NT2/D1 (cell line): ENCODE data around the gene CYP51A1.

ENCODE experiments used
- SUZ12 ChIP-seq: IDR thresholded peaks from 2 replicates; pipeline ENCODE4 v1.6.1; 2011; ENCODE audit not compliant: insufficient read length, insufficient read depth; ENCODE audit errors: extremely low read depth
- YY1 ChIP-seq: IDR thresholded peaks from 2 replicates; pipeline ENCODE4 v1.6.1; 2011; ENCODE audit not compliant: insufficient read length, insufficient read depth
- ZNF274 ChIP-seq: IDR thresholded peaks from 2 replicates; pipeline ENCODE4 v1.6.1; 2011; ENCODE audit warnings: mild to moderate bottlenecking, low read depth, low read length

DNA sequence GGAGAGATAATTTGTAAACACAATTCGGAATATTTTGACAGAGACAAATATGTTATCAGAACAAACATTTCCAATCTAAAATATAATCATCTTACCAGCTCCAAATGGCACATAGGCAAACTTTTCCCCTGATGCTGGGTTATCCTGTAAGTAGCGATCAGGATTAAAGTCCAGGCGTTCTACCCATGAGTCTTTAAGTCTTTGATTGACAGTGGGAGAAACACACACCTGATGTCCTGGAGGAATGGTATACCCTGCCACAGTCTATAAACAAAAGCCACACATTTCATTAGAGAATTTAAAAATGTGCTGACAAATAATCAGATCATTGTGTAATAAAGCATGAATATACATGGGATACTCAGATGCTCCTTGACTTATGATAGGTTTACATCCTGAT lies 17.3 kb downstream of the CYP51A1 start:
- TF ChIP-seq YY1 (no peak), ZNF274 (no peak), SUZ12 (no peak)
